GM21381 (cell line): ENCODE results near the gene OPCML.

ENCODE experiments used
- ATAC-seq: cut with Tn5 transposase; IDR thresholded peaks from one replicate; pipeline ENCODE4 v1.9.1; 2021; ENCODE audit warnings: mild to moderate bottlenecking, moderate library complexity; ENCODE audit not compliant: unreplicated experiment

OPCML gene

DNA sequence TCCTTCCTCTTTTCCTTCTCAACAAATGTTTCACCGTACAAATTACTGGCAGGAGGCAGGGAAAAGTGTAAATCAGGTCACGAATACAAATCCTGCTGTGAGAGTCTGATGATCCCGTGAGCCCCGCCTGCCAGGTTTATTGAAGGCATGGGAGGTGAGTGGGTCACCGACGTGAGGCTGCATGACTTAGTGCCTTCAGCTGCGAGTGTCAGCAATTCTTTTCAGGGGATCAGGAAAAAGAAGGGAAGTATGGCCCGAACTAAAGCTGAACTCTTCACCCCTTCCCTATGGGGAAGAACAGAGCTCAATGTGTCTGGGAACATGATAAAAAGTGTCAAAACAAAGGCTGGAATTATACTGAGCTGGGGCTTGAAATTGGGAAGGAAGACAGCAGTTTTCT lies 166.2 kb downstream of the OPCML start:
- no peak for ATAC-seq

- ATAC-seq, result no peak
Observed at GRCh38 chr11:133362916-133363315, 169.4 kb downstream of the OPCML start.

- ATAC-seq, result no peak
Observed at GRCh38 chr11:133362156-133362555, 170.1 kb downstream of the OPCML start.

DNA sequence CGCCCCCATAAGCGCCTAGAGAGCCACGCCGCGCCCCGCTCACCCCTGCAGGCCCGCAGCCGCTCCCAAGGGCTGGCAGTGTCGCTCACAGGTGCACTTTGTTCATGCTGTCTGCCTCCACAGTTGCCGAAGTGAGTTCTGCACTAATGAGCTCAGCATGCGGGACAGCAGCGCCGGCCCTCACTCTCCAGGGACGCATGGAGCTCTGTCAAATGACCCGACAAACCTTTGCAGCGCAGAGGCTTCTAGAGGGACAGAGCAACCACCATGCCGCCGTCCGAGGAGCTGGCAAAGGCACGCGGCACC lies 170.7 kb downstream of the OPCML start:
- ATAC-seq, result no peak

DNA sequence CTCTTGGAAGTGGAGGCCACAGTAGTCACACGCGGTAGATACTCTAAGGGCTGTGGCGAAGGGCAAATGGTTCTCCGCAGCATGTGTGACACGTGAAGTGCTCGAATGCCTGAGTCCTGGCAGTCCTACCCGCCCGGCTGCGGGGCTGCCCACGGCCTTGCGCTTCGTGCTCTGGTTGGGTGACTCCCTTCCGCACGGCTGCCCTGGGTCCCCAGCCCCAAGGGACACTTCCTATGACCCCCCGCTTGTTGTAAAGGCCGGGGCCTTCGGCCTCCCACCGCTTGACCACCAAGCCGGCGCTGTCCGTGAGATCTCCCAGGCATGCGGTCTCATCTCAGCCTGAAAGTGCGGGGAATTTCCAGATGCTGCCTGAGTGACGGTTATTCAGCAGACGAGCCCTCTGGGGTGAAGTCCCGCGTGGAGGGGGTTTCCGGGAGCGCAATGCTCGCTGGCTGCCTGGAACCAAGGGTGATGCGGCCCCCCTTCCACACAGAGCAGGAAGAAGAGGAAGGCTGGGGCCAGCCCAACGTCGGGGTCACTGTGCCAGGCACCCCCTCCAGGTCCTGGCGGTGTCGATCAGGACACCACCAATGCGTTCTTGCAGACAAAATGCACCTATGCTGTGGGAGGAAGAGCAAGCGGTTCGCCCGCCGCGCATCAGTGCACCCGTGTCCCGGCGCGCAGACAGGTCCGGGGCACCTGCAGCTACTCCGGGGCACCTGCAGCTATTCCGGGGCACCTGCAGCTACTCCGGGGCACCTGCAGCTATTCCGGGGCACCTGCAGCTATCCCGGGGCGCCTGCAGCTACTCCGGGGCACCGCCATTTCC lies 171.2 kb downstream of the OPCML start:
- no peak for ATAC-seq

- no peak for ATAC-seq
Observed at GRCh38 chr11:133355095-133355494, 177.2 kb downstream of the OPCML start.

DNA sequence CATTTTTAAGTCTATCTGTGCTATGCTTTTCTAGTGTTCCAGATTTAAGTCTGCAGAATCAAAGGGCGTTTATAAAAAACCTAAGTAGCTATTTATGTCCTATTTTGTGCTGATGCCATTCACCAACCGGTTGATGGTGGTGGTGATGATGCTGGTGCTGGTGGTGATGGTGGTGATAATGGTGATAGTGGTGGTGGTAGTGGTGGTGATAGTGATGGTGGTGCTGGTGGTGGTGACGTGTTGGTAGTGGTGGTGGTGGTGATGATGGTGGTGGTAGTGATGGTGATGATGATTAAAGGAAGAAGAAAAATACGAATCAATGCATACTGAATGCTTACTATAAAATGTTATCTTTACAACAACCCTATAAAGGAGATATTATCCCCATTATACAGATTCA lies 178.2 kb downstream of the OPCML start:
- ATAC-seq, result no peak

GRCh38 chr11:133350045-133350444 lies 182.3 kb downstream of the OPCML start:
- ATAC-seq, result no peak

- ATAC-seq, result no peak
Observed at GRCh38 chr11:133347988-133348387, 184.3 kb downstream of the OPCML start.

- no peak for ATAC-seq
Observed at GRCh38 chr11:133346137-133346536, 186.2 kb downstream of the OPCML start.

DNA sequence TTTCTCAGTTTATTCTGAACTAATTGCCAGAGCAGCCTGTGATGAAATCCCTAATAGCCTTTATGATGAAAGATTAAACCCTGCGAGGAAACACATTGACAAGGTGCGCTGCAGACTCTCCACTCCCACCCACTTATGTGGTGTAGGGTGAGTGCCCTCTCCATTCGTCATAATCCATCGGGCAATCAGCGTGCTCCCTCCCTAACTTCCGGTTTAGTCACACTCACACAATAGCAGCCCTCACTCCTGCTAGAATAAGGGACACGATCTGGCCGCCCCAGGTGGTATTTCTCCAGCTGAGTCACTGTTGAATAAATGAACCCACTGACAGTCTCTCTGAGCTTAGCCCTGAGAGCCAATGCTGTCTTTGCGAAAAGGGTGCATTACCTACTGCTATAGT lies 188.3 kb downstream of the OPCML start:
- ATAC-seq, result no peak

GRCh38 chr11:133339495-133340140 lies 192.7 kb downstream of the OPCML start:
- no peak for ATAC-seq

GRCh38 chr11:133338588-133338987 lies 193.7 kb downstream of the OPCML start:
- no peak for ATAC-seq

GRCh38 chr11:133337951-133338418 lies 194.3 kb downstream of the OPCML start:
- no peak for ATAC-seq

DNA sequence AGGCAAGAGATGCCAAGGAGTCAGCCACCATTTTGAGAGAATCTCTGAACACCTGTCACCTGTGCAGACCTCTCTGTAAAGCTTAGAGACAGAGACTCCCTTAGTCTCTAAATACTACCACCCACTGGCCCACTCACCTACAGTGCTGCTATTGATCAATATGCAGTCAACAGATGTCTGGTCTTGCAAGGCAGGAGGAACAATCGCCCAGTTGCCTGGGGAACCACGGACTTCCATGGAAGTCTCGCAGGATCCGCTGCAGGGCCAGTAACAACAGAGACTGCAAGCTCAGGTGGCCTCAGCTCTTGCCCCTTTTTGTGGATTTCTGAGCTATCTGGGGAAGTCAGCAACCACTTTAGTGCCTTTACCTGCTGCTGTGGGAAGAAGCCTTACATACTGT lies 195.1 kb downstream of the OPCML start:
- no peak for ATAC-seq

DNA sequence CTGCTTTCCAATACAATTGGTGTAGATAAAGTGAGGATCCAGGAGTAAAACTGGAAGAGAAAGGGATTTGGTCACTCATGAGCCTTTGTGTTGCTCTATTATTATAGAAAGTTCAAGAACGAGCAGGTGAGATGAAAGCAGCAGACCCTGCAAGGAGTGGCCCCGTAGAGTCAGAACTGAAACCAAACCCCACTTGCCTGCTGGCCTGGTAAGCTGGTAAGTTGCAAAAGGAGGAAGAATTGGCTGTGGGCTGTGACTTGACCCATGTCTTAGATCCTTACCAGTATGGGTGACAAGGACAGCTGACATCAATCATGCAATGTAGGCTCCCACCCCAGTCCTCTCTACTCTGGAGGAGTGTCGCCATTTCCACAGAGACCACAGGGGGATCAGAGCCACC lies 201.3 kb downstream of the OPCML start:
- ATAC-seq, result no peak

DNA sequence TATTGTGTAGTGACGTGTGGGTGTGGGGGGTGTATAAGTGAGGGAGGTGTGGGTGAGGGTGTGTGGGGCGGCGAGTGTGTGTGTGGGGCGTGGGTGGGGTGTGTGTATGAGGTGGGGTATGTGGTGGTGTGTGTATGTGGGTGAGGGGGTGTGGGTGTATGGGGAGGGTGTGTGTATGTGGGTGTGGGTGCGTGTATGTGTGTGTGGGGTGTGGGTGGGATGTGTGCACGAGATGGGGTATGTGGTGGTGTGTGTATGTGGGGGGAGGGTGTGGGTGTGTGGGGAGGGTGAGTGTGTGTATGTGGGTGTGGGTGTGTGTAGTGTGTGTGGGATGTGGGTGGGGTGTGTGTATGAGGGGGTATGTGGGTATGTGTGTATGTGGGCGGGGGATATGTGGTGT lies 205.5 kb downstream of the OPCML start:
- no peak for ATAC-seq

GRCh38 chr11:133326332-133326731 lies 206.0 kb downstream of the OPCML start:
- ATAC-seq, result no peak

- no peak for ATAC-seq
Observed at GRCh38 chr11:133325711-133326110, 206.6 kb downstream of the OPCML start.

DNA sequence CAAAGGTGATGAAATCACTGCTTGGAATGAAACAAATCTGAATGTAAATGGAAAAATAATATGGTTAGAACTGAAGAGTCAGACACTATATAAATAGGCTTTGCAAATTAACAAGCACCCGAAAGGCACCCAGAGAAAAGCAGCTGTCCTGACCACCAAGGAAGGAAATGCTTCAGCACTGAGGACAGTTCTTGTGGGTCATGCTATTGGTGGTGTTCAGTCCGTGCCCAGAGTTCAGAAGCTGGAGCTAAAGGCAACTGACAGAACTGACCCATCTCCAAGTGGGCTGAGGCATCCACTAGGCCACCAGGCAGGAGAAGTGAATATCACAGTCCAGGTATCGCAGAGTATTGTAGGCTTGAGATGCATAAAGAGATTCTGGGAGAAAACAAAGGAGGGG lies 208.9 kb downstream of the OPCML start:
- ATAC-seq, result no peak

DNA sequence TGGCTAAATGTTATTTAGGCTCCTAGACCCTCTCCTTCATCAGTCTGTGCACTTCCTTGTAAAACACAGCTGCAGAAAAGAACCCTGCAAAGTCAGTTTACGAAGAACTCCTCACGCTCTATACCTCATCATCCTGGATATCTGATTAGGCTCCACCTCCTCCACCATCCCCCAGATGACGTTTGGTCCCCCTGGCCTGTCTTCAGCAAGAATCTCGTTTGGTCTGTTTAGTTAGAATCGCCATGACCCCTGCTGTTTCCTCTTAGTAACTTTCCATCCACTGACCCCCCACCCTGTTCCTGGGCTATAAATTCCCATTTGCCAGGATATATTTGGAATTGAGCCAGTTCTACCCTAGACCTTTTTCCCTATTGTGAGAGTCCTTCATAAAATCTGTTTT lies 214.1 kb downstream of the OPCML start:
- ATAC-seq, result no peak

DNA sequence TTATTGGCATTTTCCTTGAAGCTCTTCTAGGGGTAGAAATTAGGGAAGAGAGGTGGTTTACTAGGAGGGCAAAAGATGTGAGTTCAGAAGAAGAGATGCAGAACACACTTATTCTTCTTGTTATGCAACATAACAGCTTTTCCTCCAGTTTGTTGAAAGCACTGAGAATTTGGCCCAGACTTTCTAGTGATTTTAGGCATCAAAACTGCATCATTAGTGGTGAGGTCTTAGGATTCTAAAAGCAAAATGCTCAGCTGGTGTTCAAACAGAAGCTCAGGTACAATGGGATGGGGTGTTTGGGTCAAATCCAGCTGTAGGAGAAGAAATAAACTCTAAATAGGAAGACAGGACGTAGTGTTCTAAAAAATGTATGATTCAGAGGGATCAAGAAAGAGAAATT lies 221.1 kb downstream of the OPCML start:
- no peak for ATAC-seq

- no peak for ATAC-seq
Observed at GRCh38 chr11:133306019-133306418, 226.3 kb downstream of the OPCML start.
